Activated CD4-positive, alpha-beta T cell treated with anti-CD3 and anti-CD28 coated beads for 4 hours (primary cell): ENCODE measurements around the gene LACRT.
A peak's percentile ranks its signal among the peaks of the same experiment; 100 is the strongest.
"Not testable (repeated sequence)": the region's sequence is repeated elsewhere in the genome, so short reads cannot be mapped to it uniquely, and the experiment has no call there.

Experiments
- DNase-seq, 2 donors: peaks; one replicate each; pipeline ENCODE4 v3.0.0-alpha.2; 2020

The LACRT gene

GRCh38 chr12:54634795-54635194, at the start of gene LACRT:
Gene LACRT (minus strand): TSS chr12:54634895. CDS start chr12:54634841, 54 bp downstream.
- DNase-seq = no peak

- DNase-seq = no peak
Measured at GRCh38 chr12:54683398-54683797, 48.7 kb upstream of the LACRT start.

GRCh38 chr12:54682674-54683073, 48.0 kb upstream of the LACRT start:
- DNase-seq = no peak

GRCh38 chr12:54680374-54680773, 45.7 kb upstream of the LACRT start:
- DNase-seq = peak in 1 of 2 donors; percentile 13

GRCh38 chr12:54678131-54678530, 43.4 kb upstream of the LACRT start:
- DNase-seq = no peak

- DNase-seq = no peak
Measured at GRCh38 chr12:54667945-54668344, 33.2 kb upstream of the LACRT start.

GRCh38 chr12:54666008-54666407, 31.3 kb upstream of the LACRT start:
- DNase-seq = no peak

- DNase-seq = not testable (repeated sequence)
Measured at GRCh38 chr12:54665022-54665635, 30.4 kb upstream of the LACRT start.

GRCh38 chr12:54663603-54664002, 28.9 kb upstream of the LACRT start:
- no peak for DNase-seq

- DNase-seq = no peak
Measured at GRCh38 chr12:54662026-54662425, 27.3 kb upstream of the LACRT start.

- DNase-seq = no peak
Measured at GRCh38 chr12:54661048-54661447, 26.4 kb upstream of the LACRT start.

- no peak for DNase-seq
Measured at GRCh38 chr12:54660320-54660962, 25.7 kb upstream of the LACRT start.

- peak; percentile 20 to 29 for DNase-seq
Measured at GRCh38 chr12:54658306-54659264, 23.9 kb upstream of the LACRT start.

GRCh38 chr12:54657105-54657607, 22.5 kb upstream of the LACRT start:
- DNase-seq = no peak

GRCh38 chr12:54654926-54655325, 20.2 kb upstream of the LACRT start:
- DNase-seq = no peak

GRCh38 chr12:54653025-54653424, 18.3 kb upstream of the LACRT start:
- no peak for DNase-seq

GRCh38 chr12:54650889-54651288, 16.2 kb upstream of the LACRT start:
- no peak for DNase-seq

- DNase-seq = no peak
Measured at GRCh38 chr12:54650409-54650808, 15.7 kb upstream of the LACRT start.

GRCh38 chr12:54649825-54650224, 15.1 kb upstream of the LACRT start:
- DNase-seq = no peak

GRCh38 chr12:54648265-54648664, 13.6 kb upstream of the LACRT start, which contains the start of gene DCD:
Gene DCD (minus strand): TSS chr12:54648365. CDS start chr12:54648303, 62 bp downstream.
- DNase-seq = no peak

GRCh38 chr12:54641554-54641953, 6.9 kb upstream of the LACRT start:
- no peak for DNase-seq

- DNase-seq = no peak
Measured at GRCh38 chr12:54641089-54641488, 6.4 kb upstream of the LACRT start.

- not testable (repeated sequence) for DNase-seq
Measured at GRCh38 chr12:54639112-54639511, 4.4 kb upstream of the LACRT start.
